ENCODE measurements around the gene TMCC1.
A peak's percentile ranks its signal among the peaks of the same experiment; 100 is the strongest.
"Not testable (repeated sequence)": the region's sequence is repeated elsewhere in the genome, so short reads cannot be mapped to it uniquely, and the experiment has no call there.

Gene TMCC1

DNA sequence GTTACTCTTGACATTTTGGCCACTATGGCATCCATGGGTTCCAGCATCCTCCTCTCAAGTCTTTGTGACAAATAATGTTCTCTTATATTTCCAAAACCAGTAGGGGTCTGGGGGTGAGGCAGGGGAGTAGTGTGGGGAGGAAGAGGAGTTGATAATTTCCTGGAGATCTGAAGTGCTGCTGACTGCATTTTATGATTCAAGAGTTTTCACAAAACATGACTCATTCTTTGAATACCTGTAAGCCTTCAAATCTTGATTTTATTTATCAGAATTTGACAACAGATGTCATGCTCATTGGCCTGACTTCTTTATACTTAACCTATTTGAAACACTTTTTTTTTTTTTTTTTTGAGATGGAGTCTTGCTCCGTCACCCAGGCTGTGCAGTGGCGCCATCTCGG lies 188.2 kb downstream of the TMCC1 start:
- in situ Hi-C loops (cut with HindIII; ENCODE audit: low pct_ligation_motif_present, low pct_unique_long_range_greater_than_20kb, low sequenced_read_pairs): no loop called here
- no peak for DNase-seq

DNA sequence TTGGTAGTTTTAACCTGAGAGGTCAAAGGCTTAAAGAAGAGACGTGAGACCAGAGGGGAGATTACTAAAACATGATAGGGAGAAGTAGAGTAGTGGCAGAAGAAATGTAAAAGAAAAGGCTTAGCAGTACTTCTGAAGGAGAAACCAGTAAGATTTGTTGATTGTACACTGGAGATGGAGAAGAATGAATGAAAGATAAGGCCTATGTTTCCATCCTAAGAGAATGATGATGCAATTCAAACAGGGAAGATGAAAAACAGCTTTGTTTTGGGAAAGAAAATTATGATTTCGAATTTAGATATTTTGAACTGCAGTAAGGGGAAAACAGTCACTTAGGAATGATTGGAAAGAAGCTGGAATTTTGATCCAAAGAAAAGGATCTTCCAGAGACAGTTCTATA lies 189.6 kb downstream of the TMCC1 start:
- in situ Hi-C loops (cut with HindIII; ENCODE audit: low pct_ligation_motif_present, low pct_unique_long_range_greater_than_20kb, low sequenced_read_pairs): no loop called here
- no peak for DNase-seq

DNA sequence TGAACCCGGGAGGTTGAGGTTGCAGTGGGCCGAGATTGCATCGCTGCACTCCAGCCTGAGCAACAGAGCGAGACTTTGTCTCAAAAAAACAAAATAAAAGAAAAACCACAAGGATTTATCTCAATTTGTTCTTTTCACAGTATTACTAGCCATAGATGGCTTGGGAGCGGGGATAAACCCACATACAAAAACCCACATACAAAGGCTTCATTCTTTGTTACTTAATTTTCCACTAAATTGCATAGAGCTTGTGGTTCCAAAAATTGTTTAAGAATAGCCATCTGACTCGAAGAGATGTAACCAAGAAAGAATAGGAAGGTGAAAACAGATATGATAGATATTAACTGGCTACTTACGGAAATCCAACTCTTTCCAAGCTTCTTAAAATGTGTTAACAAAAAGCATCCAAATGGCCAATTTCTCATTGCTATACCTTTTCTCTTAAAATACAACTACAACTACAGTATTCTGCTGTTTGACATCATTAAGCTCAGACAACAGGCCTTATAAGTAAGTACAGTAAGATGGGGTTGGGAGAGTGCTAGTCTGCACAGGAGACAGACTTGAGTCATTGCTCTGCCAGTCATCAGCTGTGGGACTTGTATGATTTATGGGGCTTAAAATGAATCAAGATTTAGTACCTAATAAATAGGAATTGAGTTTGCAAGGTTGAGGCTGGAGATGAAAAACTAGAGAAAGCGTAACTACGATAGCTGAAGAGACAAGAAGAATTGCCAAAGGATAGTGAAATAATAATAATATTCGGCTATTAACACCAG lies 190.4 kb downstream of the TMCC1 start:
- in situ Hi-C loops (cut with HindIII; ENCODE audit: low pct_ligation_motif_present, low pct_unique_long_range_greater_than_20kb, low sequenced_read_pairs): no loop called here
- no peak for DNase-seq

DNA sequence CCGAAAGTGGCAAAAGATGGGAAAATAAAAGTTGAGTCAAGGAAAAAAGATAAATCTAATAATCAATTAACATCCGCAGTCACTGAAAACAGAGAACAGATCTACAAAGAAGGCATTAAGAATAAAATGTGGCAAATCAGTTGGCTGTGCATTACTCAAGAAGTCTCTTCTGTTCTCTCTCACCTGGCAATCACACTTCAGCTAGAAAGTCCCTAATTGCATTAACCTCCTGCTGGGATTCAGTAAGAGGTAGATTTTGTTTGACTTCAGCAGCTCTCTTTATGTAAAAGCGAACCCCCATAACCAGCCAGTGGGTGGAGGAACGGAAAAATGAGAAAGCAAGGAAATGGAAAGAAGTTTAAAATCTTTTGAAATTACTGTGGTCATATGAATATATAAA lies 192.3 kb downstream of the TMCC1 start:
- in situ Hi-C loops (cut with HindIII; ENCODE audit: low pct_ligation_motif_present, low pct_unique_long_range_greater_than_20kb, low sequenced_read_pairs): no loop called here

DNA sequence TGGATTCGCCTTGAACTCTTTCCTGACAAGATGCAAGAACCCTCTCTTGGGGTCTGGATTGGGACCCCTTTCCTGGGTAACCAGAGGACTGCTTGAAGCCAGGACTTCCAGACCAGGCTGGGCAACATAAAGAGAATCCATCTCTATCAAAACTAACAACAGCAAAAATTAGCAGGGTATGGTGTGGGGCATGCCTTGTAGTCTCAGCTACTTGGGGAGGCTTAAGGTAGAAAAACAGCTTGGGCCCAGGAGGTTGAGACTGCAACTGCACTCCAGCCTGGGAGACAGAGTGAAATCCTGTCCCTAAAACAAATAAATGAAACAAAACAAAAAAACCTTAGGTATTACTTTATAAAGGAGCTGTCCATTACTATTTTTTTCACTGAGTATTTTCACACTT lies 193.9 kb downstream of the TMCC1 start:
- in situ Hi-C loops (cut with HindIII; ENCODE audit: low pct_ligation_motif_present, low pct_unique_long_range_greater_than_20kb, low sequenced_read_pairs): no loop called here
- DNase-seq: no peak

More for the DNA sequence above, 192.3 kb downstream of the TMCC1 start:
- no peak for DNase-seq

DNA sequence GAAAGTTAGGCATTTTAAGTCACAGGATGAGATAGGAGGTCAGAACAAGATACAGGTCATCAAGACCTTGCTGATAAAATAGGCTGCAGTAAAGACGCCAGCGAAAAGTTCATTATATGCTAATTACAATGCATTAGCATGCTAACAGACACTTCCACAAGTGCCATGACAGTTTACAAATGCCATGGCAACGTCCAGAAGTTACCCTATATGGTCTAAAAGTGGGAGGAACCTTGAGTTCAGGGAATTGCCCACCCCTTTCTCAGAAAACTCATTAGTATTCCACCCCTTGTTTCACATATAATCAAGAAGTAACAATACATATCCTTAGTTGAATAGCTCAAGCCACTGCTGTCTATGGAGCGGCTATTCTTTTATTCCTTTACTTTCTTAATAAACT lies 194.3 kb downstream of the TMCC1 start:
- in situ Hi-C loops (cut with HindIII; ENCODE audit: low pct_ligation_motif_present, low pct_unique_long_range_greater_than_20kb, low sequenced_read_pairs): no loop called here
- DNase-seq: no peak

DNA sequence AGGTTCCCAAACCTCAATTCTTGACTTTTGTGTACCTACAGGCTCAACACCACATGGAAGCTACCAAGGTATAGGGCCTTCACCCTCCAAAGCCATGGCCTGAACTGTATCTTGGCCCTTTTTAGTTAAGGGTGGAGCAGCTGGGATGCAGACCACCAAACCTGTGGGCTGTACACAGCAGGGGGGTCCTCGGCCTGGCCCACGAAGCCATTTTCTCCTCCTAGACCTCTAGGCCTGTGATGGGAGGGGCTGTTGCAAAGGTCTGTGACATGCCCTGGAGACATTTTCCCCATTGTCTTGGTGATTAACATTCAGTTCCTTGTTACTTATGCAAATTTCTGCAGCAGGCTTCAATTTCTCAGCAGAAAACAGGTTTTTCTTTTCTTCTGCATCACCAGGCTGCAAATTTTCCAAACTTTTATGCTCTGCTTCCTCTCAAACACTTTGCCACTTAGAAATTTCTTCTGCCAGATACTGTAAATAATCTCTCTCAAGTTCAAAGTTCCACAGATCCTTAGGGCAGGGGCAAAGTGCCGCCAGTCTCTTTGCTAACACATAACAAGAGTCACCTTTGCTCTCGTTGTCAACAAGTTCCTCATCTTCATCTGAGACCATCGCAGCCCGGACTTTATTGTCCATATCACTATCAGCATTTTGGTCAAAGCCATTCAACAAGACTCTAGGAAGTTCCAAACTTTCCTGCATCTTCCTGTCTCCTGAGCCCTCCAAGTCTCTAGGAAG lies 196.1 kb downstream of the TMCC1 start:
- in situ Hi-C loops (cut with HindIII; ENCODE audit: low pct_ligation_motif_present, low pct_unique_long_range_greater_than_20kb, low sequenced_read_pairs): no loop called here

DNA sequence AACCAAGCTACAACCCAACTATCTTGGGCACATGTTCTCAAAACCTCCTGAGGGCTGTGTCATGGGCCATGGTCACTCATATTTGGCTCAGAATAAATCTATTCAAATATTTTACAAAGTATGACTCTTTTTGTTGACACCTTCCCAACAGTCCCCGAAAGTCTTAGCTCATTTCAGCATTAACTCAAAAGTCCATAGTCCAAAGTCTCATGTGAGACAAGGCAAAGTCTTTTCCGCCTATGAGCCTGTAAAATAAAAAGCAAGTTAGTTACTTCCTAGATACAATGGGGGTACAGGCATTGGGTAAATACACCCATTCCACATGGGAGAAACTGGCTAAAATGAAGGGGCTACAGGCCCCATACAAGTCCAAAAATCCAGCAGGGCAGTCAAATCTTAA lies 197.1 kb downstream of the TMCC1 start:
- in situ Hi-C loops (cut with HindIII; ENCODE audit: low pct_ligation_motif_present, low pct_unique_long_range_greater_than_20kb, low sequenced_read_pairs): not testable (repeated sequence)

More for the DNA sequence above, 196.1 kb downstream of the TMCC1 start:
- no peak for DNase-seq

DNA sequence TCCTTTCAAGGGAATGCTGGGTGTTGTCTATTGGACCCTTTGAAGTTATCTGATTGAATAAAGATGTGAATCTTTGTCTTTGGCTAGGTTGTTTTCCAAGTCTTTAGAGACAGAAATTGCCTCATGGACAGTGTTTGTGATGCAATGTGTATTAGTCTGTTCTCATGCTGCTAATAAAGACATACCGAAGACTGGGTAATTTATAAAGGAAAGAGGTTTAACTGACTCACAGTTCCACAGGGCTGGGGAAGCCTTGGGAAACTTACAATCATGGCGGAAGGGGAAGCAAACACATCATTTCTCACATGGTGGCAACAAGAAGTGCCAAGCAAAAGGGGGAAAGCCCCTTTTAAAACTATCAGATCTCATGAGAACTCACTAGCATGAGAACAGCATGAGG lies 198.3 kb downstream of the TMCC1 start:
- in situ Hi-C loops (cut with HindIII; ENCODE audit: low pct_ligation_motif_present, low pct_unique_long_range_greater_than_20kb, low sequenced_read_pairs): no loop called here
- no peak for DNase-seq

More for the DNA sequence above, 197.1 kb downstream of the TMCC1 start:
- not testable (repeated sequence) for DNase-seq

DNA sequence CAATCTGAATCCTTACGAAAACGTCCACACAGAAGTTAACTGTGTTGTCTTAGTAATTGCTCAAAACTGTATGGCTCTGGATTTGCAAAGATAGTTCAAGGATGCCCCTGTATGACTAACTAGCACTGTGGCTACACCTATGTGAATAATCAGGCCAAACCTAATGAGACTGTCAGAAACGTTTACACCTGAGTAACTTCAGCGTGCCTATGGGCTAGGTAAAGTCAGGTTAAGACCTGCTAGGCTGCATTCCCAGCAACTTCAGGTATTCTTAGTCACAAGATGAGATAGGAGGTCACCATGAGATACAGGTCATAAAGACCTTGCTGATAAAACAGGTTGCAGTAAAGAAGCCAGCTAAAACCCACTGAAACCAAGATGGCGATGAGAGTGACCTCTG lies 199.3 kb downstream of the TMCC1 start:
- in situ Hi-C loops (cut with HindIII; ENCODE audit: low pct_ligation_motif_present, low pct_unique_long_range_greater_than_20kb, low sequenced_read_pairs): no loop called here
- no peak for DNase-seq

DNA sequence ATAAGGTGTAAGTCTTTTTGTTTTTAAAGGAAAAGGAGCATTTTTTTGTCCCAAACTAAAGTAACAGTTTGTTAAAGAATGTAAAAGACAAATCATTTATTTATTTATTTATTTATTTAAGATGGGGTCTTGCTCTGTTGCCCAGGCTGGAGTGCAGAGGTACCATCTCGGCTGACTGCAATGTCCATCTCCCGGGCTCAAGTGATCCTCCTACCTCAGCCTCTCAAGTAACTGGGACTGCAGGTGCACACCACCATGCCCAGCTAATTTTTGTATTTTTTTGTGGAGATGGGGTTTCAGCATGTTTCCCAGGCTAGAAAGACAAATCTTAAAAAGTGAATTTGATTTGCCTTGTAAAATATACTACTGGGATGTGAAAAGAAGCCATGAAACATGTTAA lies 200.8 kb downstream of the TMCC1 start:
- DNase-seq: no peak
- in situ Hi-C loops (cut with HindIII; ENCODE audit: low pct_ligation_motif_present, low pct_unique_long_range_greater_than_20kb, low sequenced_read_pairs): no loop called here

DNA sequence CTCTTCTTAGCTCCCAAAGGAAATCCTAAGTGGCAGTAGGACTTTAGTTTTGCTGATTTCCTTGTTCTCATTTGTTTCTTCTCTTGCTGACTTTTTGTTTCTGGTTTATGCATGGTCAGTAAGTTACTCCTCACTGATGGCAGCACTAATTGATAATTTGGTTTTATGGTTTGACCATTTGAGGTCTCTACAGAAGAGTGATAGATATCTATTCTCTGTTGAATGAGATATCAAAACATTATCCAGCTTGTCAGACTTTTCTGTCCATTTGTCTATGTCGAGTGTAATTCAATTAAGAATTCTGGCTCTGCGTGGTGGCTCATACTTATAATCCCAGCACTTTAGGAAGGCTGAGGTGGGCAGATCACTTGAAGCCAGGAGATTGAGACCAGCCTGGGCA lies 202.5 kb downstream of the TMCC1 start:
- DNase-seq: no peak
- in situ Hi-C loops (cut with HindIII; ENCODE audit: low pct_ligation_motif_present, low pct_unique_long_range_greater_than_20kb, low sequenced_read_pairs): no loop called here

DNA sequence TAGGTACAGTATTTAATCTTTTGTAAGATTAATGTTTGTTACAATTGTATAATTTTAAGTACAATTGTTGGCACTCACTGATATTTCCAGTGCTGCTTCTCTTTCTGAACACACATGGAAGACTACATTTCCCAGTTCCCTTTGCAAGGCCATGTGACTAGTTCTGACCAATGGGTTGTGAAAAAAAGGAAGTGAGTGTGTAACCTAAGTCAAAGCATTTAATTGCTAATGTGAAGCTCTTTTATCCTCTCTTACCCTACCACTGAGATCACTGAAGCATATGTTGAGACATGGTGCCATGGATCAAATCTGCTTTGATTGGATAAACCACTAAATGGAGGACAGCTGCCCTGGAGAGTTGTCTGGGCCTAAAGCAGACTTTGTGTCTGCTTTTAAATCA lies 203.1 kb downstream of the TMCC1 start:
- peak; percentile 71 for DNase-seq
- in situ Hi-C loops (cut with HindIII; ENCODE audit: low pct_ligation_motif_present, low pct_unique_long_range_greater_than_20kb, low sequenced_read_pairs): no loop called here

DNA sequence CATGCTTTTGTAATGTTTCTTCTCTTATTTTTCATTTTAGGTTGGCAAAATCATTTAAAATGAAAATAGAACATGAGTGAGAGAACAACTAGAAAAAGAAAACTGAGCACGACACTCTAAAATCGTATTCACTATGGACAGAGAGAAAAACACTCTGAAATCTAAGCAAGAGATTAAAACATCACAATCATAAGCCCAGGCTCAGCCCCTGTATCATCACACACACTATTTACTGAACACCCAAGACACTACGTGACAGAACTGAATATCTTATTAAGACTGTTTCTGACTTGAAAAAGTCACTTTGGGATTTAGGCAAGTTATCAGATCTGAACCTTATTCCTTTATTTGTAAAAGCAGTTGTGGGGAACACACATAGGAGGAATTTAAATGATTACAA lies 204.5 kb downstream of the TMCC1 start:
- in situ Hi-C loops (cut with HindIII; ENCODE audit: low pct_ligation_motif_present, low pct_unique_long_range_greater_than_20kb, low sequenced_read_pairs): no loop called here
- no peak for DNase-seq

DNA sequence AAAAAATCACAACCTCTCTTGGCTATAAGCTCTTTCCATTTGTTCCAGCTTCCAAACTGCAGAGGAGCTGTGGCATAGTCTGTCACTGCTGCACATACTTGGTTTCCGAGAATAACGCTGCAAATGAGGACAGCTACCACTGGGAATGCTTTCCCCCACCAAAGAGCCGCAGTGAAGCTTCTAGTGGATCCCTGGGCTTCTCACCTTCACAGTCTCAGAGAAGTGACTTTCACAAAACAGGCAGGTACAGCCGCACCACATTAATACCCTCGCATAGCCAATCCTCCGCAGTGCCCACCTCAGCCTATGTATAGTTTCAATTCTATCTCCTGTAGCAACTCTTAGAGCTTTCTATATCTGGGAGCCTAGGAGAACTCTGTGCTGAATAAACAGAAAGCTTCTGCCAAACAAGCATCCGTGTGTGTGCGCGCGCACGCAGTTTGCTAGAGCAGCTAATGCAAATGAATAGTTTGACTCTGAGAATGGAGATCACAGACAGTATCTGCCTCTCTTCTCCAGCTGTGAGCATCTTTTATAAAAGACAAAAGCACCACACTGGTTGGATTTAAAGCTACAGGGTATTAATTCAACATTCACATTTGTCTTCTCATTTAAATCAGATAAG lies 205.1 kb downstream of the TMCC1 start:
- DNase-seq: peak; percentile 63
- in situ Hi-C loops (cut with HindIII; ENCODE audit: low pct_ligation_motif_present, low pct_unique_long_range_greater_than_20kb, low sequenced_read_pairs): no loop called here

DNA sequence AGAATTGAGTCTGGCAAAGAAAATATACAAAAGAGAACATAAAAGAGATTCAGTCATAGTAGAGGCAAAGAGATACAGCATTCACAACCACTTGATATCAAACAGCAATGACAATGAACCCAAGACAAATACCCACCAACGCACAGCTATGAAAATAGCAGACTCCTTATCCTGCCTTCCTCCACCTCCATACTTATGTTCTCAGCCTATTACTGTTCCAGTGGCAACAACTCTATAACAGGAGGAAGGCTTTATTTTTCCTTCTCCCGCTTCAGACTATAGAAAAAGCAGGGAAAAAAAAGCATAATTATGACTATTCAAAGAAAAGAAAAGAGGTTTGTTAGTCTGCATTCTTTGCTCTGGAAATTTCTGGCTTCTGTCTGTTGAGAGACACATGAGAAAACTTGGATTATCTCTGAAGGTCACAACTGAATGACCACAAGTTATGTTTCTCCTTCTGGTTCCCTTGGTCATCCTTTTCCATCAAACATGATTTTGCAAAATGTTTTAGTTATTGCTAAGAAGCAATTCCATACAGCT lies 205.9 kb downstream of the TMCC1 start:
- in situ Hi-C loops (cut with HindIII; ENCODE audit: low pct_ligation_motif_present, low pct_unique_long_range_greater_than_20kb, low sequenced_read_pairs): no loop called here
- DNase-seq: no peak

DNA sequence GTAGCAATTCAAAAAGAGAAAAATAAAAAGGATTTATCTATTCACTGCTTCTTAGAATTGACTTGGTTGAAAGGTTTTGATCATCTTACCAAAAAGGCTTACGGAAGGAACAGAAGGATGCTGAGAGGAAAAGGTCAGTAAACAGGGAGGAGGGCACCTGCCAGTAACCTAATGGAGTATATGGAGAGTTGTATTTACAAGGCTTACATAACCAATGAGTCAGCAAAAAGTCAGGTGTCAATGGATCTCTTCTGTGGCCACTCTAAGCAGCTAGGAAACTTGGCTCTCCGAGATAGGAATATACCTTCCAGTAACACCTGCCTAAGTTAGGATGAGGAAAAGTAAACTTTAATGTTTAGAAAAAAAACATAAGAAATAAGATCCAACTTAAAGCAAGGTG lies 206.6 kb downstream of the TMCC1 start:
- DNase-seq: peak; percentile 9
- in situ Hi-C loops (cut with HindIII; ENCODE audit: low pct_ligation_motif_present, low pct_unique_long_range_greater_than_20kb, low sequenced_read_pairs): no loop called here

DNA sequence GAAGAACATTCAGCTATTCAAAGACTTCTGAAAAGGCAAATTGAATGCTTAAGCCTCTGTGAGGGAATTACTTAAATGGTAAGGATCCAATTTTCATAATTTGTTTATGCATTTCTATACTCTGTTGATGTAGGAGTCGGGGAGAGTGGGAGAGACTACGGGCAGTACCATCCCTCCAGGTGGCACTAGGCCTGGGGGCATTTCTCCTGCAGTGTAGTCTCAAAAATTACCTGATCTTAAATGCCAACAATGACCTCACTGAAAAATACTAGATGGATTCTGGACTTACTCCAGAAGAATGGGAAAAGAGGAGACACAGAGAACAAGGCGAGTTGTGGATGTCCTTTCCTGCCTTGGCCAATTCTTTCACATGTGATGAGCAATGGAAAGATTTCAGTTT lies 209.2 kb downstream of the TMCC1 start:
- in situ Hi-C loops (cut with HindIII; ENCODE audit: low pct_ligation_motif_present, low pct_unique_long_range_greater_than_20kb, low sequenced_read_pairs): no loop called here

DNA sequence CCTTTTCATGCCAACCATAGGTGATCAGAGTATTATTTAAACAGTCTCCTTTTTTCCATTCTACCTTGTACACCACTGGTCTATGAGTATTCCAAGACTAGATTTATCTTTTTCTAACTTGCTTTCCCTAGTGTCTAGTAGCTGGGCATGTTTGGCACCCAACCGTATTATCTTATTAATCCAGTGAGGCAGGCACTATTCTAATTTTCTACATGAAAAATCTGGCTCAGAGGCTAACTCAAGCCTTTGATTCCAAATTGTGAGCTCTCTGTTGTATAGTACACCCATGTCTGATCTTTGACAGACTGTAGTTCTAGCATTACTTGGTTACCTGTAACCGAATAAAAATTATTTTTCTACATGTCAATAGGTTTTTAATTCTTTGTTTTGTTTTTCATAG lies 210.3 kb downstream of the TMCC1 start:
- in situ Hi-C loops (cut with HindIII; ENCODE audit: low pct_ligation_motif_present, low pct_unique_long_range_greater_than_20kb, low sequenced_read_pairs): no loop called here
- no peak for DNase-seq

More for the DNA sequence above, 209.2 kb downstream of the TMCC1 start:
- DNase-seq: no peak

All from ACHN (cell line).